HepG2 (cell line): ENCODE measurements around the gene CD81.

Source experiments
- GTF3A ChIP-seq: sonication (generic); formaldehyde crosslinking; conservative IDR thresholded peaks from 2 replicates; pipeline ENCODE4 v1.4.0; 2020; ENCODE audit warnings: mild to moderate bottlenecking, missing genetic modification reagents
- ZNF282 ChIP-seq: fragments of 450-650 bp; IDR thresholded peaks from 2 replicates; pipeline ENCODE4 v1.6.1; 2018; ENCODE audit not compliant: partially characterized antibody
- TF ChIP-seq, protein P1 (sequence below): sonication (generic); formaldehyde crosslinking; IDR thresholded peaks from 2 replicates; pipeline ENCODE4 v1.5.0; 2020; ENCODE audit warnings: mild to moderate bottlenecking, missing genetic modification reagents, moderate library complexity
- TF ChIP-seq, protein P2 (sequence below): conservative IDR thresholded peaks from 2 replicates; pipeline ENCODE4 v1.6.1; 2018; ENCODE audit warnings: missing genetic modification reagents

DNA sequence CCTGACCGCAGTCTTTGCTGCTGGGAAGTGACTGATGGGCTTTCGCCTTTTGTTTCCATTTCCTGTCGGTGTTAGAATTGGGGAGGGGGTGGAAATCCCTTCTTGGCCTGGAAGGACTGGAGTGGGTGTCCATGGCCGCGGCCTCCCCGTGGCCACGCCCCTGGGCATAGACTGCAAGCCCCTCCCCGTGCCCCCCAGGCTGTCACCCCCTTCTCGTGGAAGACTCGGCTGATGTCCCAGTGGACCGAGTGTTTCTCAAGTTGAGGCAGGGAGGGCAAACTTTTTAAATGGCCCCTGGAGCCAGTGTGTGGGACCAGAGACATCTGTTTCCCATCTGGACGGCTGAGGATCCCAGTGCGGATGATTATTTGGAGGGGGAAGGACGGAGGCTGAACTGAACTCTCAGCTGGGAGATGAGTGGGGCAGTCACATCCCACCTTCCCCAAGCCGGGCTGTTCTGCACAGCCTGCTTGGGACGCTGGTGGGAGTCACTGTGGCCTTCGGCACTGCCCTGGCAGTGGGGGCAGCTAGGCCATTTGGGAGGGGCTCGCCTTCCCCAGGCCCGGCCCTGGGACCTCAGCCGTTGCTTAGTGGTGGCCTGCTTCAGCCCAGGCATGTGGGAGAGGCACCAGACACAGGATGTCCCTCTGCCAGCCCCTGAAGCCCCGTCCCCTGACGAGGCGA is 1.6 kb downstream of the CD81 start:
- TF ChIP-seq, protein P1, sequence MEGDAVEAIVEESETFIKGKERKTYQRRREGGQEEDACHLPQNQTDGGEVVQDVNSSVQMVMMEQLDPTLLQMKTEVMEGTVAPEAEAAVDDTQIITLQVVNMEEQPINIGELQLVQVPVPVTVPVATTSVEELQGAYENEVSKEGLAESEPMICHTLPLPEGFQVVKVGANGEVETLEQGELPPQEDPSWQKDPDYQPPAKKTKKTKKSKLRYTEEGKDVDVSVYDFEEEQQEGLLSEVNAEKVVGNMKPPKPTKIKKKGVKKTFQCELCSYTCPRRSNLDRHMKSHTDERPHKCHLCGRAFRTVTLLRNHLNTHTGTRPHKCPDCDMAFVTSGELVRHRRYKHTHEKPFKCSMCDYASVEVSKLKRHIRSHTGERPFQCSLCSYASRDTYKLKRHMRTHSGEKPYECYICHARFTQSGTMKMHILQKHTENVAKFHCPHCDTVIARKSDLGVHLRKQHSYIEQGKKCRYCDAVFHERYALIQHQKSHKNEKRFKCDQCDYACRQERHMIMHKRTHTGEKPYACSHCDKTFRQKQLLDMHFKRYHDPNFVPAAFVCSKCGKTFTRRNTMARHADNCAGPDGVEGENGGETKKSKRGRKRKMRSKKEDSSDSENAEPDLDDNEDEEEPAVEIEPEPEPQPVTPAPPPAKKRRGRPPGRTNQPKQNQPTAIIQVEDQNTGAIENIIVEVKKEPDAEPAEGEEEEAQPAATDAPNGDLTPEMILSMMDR (CRISPR knock-in tag) = no peak
- no peak for TF ChIP-seq ZNF282
- TF ChIP-seq, protein P2, sequence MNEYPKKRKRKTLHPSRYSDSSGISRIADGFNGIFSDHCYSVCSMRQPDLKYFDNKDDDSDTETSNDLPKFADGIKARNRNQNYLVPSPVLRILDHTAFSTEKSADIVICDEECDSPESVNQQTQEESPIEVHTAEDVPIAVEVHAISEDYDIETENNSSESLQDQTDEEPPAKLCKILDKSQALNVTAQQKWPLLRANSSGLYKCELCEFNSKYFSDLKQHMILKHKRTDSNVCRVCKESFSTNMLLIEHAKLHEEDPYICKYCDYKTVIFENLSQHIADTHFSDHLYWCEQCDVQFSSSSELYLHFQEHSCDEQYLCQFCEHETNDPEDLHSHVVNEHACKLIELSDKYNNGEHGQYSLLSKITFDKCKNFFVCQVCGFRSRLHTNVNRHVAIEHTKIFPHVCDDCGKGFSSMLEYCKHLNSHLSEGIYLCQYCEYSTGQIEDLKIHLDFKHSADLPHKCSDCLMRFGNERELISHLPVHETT = no peak
- TF ChIP-seq GTF3A (CRISPR knock-in tag) = no peak
